Ectodermal cell (in vitro differentiated cells): ENCODE measurements around the gene ACBD5.
"Not testable (repeated sequence)": the region's sequence is repeated elsewhere in the genome, so short reads cannot be mapped to it uniquely, and the experiment has no call there.

ENCODE experiments used
- H3K27ac ChIP-seq: 2 replicates; pipeline ENCODE4 v1.7.0; 2013; ENCODE audit warnings: mild to moderate bottlenecking, low read depth, low read length; ENCODE audit not compliant: insufficient read depth, poor library complexity, severe bottlenecking
- H3K27me3 ChIP-seq: 2 replicates; pipeline ENCODE4 v1.7.0; 2013; ENCODE audit warnings: mild to moderate bottlenecking, low read length; ENCODE audit not compliant: insufficient read depth, control insufficient read depth, poor library complexity, severe bottlenecking
- H3K36me3 ChIP-seq: one replicate; pipeline ENCODE4 v1.7.0; 2013; ENCODE audit warnings: low read length; ENCODE audit not compliant: control insufficient read depth, insufficient read depth
- H3K4me1 ChIP-seq: one replicate; pipeline ENCODE4 v1.7.0; 2013; ENCODE audit warnings: low read length; ENCODE audit not compliant: control insufficient read depth, insufficient read depth
- H3K4me3 ChIP-seq: 2 replicates; pipeline ENCODE4 v1.7.0; 2013; ENCODE audit warnings: low read depth, low read length, control low read depth; ENCODE audit not compliant: insufficient read depth
- H3K9me3 ChIP-seq: 2 replicates; pipeline ENCODE4 v1.7.0; 2013; ENCODE audit warnings: mild to moderate bottlenecking, low read length, moderate library complexity; ENCODE audit not compliant: control insufficient read depth
- WGBS, 2 experiments: methylation state at CpG; one replicate each; pipeline ENCODE4 v1.1.7; 2013; ENCODE audit warnings: missing lambda C conversion rate in 2 of 2; 5-methylcytosine and 5-hydroxymethylcytosine counted together

ACBD5 gene

GRCh38 chr10:27241010-27241651 lies 534 bp upstream of the ACBD5 start:
- peaks cover 9% of the 10 kb centered on the region for H3K4me1 ChIP-seq
- H3K27ac ChIP-seq, result peak overlapping the region; percentile 55
- no peaks in the 10 kb centered on the region for H3K9me3 ChIP-seq
- H3K4me3 ChIP-seq, result peak overlapping the region; percentile 78
- no peaks in the 10 kb centered on the region for H3K36me3 ChIP-seq
- 1 to 2% methylated on average over 32 to 33 of the region's 33 CpGs for WGBS, 2 experiments
- H3K27me3 ChIP-seq, result no peaks in the 10 kb centered on the region

- H3K27me3 ChIP-seq, H3K4me3 ChIP-seq, H3K4me1 ChIP-seq, H3K27ac ChIP-seq, H3K36me3 ChIP-seq, H3K9me3 ChIP-seq: not testable (repeated sequence)
- 94 to 98% methylated on average over 7 of the region's 8 CpGs for WGBS, 2 experiments
These were observed 3.1 kb downstream of the ACBD5 start for GRCh38 chr10:27237531-27237930.

DNA sequence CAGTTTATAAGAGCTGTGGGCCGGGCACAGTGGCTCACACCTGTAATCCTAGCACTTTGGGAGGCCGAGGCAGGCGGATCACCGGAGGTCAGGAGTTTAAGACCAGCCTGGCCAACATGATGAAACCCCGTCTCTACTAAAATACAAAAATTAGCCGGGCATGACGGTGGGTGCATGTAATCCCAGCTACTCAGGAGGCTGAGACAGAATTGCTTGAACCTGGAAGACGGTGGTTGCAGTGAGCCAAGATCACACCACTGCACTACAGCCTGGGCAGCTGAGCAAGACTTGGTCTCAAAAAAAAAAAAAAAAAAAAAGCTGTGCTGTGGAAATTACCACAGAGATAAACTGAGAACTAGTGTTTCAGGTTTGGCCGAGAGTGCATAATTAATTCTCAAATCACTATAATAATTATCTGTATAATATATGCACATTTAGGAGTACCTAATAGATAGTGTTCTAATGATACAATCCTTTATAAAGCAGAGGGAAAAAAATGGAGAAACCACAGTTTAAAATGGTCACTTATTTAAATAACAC lies 3.9 kb downstream of the ACBD5 start:
- not testable (repeated sequence) for H3K4me3 ChIP-seq, H3K9me3 ChIP-seq, H3K4me1 ChIP-seq, H3K27ac ChIP-seq, H3K27me3 ChIP-seq, H3K36me3 ChIP-seq
- 79 to 80% methylated on average over 8 of the region's 9 CpGs for WGBS, 2 experiments

DNA sequence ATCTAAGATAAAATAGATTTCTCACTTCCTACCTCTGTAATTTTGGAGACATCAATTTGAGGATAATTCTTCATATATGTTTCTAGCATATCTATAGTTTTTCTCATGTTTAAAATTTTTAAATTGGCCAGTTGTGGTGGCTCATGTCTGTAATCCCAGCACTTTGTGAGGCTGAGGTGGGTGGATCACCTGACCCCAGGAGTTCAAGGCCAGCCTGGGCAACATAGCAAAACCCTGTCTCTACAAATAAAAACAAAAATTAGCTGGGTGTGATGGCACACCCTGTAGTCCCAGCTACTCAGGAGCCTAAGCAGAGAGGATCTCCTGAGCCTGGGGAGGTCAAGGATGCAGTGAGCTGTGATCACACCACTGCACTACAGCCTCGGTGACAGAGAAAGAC lies 4.9 kb downstream of the ACBD5 start:
- Histone ChIP-seq H3K36me3 (no peaks in the 10 kb centered on the region), H3K4me1 (no peaks in the 10 kb centered on the region), H3K27me3 (no peaks in the 10 kb centered on the region), H3K4me3 (no peak overlapping the region), H3K9me3 (no peaks in the 10 kb centered on the region), H3K27ac (no peak overlapping the region)
- 83 to 100% methylated on average over 1 of the region's 1 CpG for WGBS, 2 experiments

DNA sequence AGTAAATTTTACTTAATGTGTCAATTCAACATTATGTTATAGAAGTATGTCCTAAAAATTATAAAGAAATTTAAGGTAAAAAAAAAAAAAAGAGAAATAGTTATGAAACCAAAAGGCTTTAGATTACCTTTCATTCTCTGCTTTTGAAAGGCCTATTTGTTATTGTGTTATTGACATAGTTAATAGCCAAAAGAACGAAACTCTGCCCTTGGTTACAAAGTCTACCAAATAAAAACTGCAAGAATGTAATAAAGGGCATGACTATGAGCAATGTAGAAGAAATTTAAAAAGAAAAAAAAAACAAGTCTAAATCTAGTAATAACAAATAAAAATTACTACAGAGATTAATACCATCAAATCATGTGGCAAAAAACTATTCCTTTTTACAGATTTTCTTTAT lies 10.6 kb downstream of the ACBD5 start:
- H3K27ac ChIP-seq, result no peak overlapping the region
- WGBS, 2 experiments, result 100% methylated on average over 1 of the region's 1 CpG
- no peaks in the 10 kb centered on the region for H3K36me3 ChIP-seq
- H3K27me3 ChIP-seq, result no peaks in the 10 kb centered on the region
- no peak overlapping the region for H3K4me3 ChIP-seq
- H3K9me3 ChIP-seq, result no peaks in the 10 kb centered on the region
- no peaks in the 10 kb centered on the region for H3K4me1 ChIP-seq

GRCh38 chr10:27225642-27226257 lies 14.8 kb downstream of the ACBD5 start:
- no peaks in the 10 kb centered on the region for H3K27me3 ChIP-seq

DNA sequence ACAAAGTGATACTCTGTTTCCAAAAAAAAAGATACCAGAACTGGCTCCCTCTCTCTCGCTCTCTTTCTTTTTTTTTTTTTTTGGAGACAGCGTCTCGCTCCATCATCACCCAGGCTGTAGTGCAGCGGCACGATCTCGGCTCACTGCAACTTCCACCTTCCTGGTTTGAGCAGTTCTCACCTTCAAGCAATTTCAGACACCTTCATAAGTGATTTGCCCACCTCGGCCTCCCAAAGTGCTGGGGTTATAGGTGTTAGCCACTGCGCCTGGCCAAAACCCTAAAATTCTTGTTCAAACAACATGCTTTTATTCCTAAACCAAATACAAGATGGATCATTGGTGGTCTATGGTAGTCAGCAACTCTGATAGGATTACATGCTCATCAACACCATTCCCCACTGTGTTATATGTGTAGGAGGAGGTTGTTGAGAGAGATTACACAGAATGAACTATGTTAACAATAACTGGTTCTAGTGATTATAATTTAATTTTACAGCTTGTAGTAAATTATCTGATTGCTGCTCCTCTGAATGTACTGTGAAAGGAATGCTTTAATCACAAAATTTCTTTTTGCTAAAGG lies 15.5 kb downstream of the ACBD5 start:
- H3K9me3 ChIP-seq, result no peaks in the 10 kb centered on the region
- no peak overlapping the region for H3K27ac ChIP-seq
- no peak overlapping the region for H3K4me3 ChIP-seq
- WGBS, 2 experiments, result 69 to 70% methylated on average over 8 of the region's 8 CpGs
- H3K36me3 ChIP-seq, result no peaks in the 10 kb centered on the region
- no peaks in the 10 kb centered on the region for H3K4me1 ChIP-seq
- no peaks in the 10 kb centered on the region for H3K27me3 ChIP-seq

More at GRCh38 chr10:27225642-27226257, 14.8 kb downstream of the ACBD5 start:
- Histone ChIP-seq H3K36me3 (no peaks in the 10 kb centered on the region), H3K4me3 (no peak overlapping the region), H3K27ac (no peak overlapping the region), H3K4me1 (no peaks in the 10 kb centered on the region), H3K9me3 (no peaks in the 10 kb centered on the region)
- 48 to 67% methylated on average over 2 to 3 of the region's 3 CpGs for WGBS, 2 experiments

- Histone ChIP-seq H3K36me3 (no peaks in the 10 kb centered on the region), H3K4me1 (no peaks in the 10 kb centered on the region)
- 78 to 80% methylated on average over 5 of the region's 5 CpGs for WGBS, 2 experiments
These were observed 16.6 kb downstream of the ACBD5 start for GRCh38 chr10:27223964-27224363.

DNA sequence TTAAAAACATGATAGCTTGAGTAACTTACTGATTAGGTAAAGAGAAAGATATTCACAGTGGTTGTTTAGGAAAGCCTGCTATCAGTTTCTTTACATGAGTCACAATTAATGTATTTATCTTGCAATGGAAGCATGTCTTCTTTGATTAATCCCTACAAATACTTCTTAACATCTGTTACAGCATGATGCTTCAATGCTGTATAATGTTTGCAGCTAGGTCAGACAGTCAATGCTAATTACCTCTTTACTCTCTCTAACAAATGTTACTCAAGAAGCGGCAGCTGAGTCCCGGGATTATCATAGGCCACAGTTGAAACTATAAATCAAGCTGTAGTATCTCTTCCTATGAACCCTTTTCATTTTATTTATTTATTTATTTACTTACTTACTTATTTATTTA lies 33.2 kb downstream of the ACBD5 start:
- Histone ChIP-seq H3K9me3 (no peaks in the 10 kb centered on the region), H3K4me1 (no peaks in the 10 kb centered on the region), H3K27me3 (no peaks in the 10 kb centered on the region), H3K36me3 (no peaks in the 10 kb centered on the region), H3K27ac (no peak overlapping the region), H3K4me3 (no peak overlapping the region)
- 100% methylated on average over 2 of the region's 2 CpGs for WGBS, 2 experiments

More at GRCh38 chr10:27223964-27224363, 16.6 kb downstream of the ACBD5 start:
- Histone ChIP-seq H3K4me3 (no peak overlapping the region), H3K27ac (no peak overlapping the region), H3K9me3 (no peaks in the 10 kb centered on the region), H3K27me3 (no peaks in the 10 kb centered on the region)

DNA sequence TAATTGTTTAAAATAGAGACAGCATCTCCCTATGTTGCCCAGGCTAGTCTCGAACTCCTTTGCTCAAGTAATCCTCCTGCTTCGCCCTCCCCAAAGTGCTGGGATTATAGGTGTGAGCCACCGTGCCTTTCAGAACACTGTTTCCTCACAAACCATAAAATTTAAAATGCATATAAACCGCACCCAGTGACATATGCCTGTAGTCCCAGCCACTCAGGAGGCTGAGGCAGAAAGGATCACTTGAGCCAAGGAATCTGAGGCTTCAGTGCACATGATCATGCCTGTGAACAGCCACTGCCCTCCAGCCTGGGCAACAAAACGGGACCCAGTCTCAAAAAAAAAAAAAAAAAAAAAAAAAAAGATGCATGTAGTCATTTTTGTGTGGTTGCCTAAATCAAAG lies 36.8 kb downstream of the ACBD5 start:
- no peaks in the 10 kb centered on the region for H3K4me1 ChIP-seq
- H3K9me3 ChIP-seq, result no peaks in the 10 kb centered on the region
- H3K27ac ChIP-seq, result no peak overlapping the region
- WGBS, 2 experiments, result 93 to 99% methylated on average over 5 of the region's 5 CpGs
- H3K36me3 ChIP-seq, result no peaks in the 10 kb centered on the region
- no peak overlapping the region for H3K4me3 ChIP-seq
- no peaks in the 10 kb centered on the region for H3K27me3 ChIP-seq
